HG02763 (cell line): Measurements from ENCODE around the gene SOAT1.
"Not testable (repeated sequence)": the region's sequence is repeated elsewhere in the genome, so short reads cannot be mapped to it uniquely, and the experiment has no call there.

Experiments used
- ATAC-seq: cut with Tn5 transposase; IDR thresholded peaks from one replicate; pipeline ENCODE4 v1.9.1; 2021; ENCODE audit warnings: mild to moderate bottlenecking, moderate library complexity; ENCODE audit not compliant: unreplicated experiment

Gene SOAT1

DNA sequence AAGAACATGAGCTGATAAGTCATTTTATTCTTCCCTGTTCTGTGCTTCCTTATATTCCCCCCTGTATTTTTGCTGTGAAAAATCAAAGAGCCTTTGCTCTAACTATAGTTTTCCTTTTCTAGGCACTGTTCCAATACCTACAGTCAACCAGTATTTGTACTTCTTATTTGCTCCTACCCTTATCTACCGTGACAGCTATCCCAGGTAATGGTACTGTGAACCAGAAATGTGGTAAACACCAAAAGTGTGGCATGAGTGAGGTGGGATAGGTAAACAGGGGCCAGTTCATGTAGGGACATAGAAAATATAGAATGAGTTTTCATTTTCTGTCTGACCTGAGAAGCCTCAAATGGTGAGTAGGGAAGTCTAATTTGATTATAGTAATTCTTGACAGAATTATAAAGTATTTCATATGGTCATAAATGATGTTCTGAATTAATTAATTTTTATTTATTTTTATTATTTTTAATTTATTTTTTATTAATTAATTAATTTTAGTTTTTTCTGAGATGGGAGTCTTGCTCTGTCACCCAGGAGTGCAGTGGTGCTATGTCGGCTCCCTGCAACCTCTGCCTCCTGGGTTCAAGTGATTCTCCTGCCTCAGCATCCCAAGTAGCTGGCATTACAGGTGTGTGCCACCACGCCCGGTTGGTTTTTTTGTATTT lies 49.3 kb downstream of the SOAT1 start:
- ATAC-seq: no peak

GRCh38 chr1:179351281-179351680 lies 57.7 kb downstream of the SOAT1 start:
- no peak for ATAC-seq

DNA sequence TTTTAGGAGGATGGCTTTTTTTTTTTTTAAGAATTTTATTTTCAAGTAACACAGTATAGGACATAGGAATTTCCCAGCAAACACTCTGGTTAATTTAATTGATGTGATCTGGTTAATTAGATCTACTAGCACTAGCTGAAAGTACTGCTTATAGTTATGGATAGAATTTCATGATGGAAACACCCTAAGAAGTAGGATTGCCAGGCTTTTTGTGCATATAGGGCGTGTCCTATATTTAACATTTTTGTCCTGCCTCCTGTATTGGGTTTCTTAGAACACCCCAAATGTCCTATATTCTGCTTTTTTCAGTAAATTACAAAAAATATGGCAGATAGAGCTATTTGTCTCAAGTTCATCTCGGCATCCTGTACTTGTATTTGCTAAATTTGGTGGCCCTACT lies 58.6 kb downstream of the SOAT1 start:
- no peak for ATAC-seq

DNA sequence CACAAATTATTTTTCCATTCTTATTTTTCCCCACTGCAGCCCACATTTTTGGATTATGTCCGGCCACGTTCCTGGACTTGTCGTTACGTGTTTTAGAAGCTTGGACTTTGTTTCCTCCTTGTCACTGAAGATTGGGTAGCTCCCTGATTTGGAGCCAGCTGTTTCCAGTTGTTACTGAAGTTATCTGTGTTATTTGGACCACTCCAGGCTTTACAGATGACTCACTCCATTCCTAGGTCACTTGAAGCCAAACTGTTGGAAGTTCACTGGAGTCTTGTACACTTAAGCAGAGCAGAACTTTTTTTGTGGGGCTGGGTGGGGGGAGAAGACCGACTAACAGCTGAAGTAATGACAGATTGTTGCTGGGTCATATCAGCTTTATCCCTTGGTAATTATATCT lies 59.9 kb downstream of the SOAT1 start:
- ATAC-seq: no peak

GRCh38 chr1:179361631-179362030 lies 68.0 kb downstream of the SOAT1 start:
- not testable (repeated sequence) for ATAC-seq

DNA sequence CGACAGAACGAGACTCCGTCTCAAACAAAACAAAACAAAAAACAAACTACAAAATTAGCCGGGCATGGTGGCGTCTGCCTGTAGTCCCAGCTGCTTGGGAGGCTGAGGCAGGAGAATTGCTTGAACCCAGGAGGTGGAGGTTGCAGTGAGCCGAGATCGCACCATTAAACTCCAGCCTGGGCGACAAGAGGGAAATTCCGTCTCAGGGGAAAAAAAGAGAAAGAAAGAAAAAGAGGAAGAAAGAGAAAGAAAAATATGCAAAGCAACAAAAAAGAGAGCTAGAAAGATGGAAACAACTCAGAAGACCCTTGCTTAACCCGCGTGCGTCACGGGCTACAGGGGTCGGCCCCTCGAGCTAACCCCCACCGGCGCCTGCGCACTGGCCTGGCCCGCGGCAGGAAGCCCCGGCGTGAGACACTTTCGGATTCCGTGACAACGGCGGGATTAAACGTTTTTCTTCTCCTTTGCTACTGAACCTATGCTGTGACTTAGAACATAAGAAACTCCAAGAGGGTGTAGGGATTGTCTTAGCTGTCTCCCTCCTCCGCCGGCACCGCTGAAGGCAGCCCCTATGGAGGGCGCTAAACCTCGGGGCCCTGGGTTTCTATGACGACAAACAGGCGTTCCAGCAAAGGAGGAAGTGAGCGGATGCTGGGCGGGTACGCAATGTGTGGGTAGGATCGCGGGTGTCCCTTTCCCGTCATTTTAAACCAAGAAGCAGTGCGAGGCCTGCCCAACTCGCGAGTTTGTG lies 71.9 kb downstream of the SOAT1 start, which contains the start of gene AXDND1:
TSS of gene AXDND1 (plus strand) at position 630 of the 751 bp plus-strand sequence. CDS start 539 bp downstream, outside the sequence.
- peak; percentile 98 for ATAC-seq

GRCh38 chr1:179366093-179366800 lies 72.7 kb downstream of the SOAT1 start:
- ATAC-seq: no peak

GRCh38 chr1:179369751-179370341 lies 76.2 kb downstream of the SOAT1 start:
- ATAC-seq: no peak

GRCh38 chr1:179372160-179372559 lies 78.6 kb downstream of the SOAT1 start:
- no peak for ATAC-seq

GRCh38 chr1:179376223-179376622 lies 82.6 kb downstream of the SOAT1 start:
- no peak for ATAC-seq

DNA sequence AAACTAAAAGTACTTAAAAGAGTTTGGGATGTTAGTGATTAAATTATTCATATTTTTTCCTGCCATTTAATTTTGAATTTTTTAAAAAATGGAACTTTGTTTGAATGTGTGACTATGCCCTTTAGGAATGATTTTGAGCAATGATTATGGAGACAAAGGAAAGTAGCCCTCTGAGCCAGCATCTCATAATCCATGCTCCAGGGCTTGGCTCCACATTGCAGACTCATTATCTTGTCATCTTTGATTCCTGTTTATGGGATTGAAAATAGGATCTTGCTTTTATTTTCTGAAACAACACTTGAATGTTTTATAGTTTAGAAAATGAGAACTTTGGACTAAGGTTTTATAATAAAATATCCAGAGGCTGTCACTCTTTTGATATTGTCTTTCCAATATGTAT lies 86.7 kb downstream of the SOAT1 start:
- ATAC-seq: no peak

GRCh38 chr1:179384027-179384426 lies 90.4 kb downstream of the SOAT1 start:
- ATAC-seq: no peak

- ATAC-seq: no peak
These were observed 91.9 kb downstream of the SOAT1 start for GRCh38 chr1:179385510-179385909.

- ATAC-seq: no peak
These were observed 100.1 kb downstream of the SOAT1 start for GRCh38 chr1:179393721-179394120.

- ATAC-seq: not testable (repeated sequence)
These were observed 105.8 kb downstream of the SOAT1 start for GRCh38 chr1:179399399-179399798.
